Vagina (tissue), 2 donors: Measurements from ENCODE around the gene YDJC.

Source experiments
- CTCF ChIP-seq, 3 experiments: fragments of 450-650 bp in 2 of 3; fragments of 200-600 bp in 1 of 3; sonication (generic) in 1 of 3; IDR thresholded peaks; one replicate each; pipeline ENCODE4 v1.5.1; 2017 to 2019; ENCODE audit warnings: antibody characterized with exemption in 3 of 3, mild to moderate bottlenecking in 2 of 3, moderate library complexity in 2 of 3
- POLR2AphosphoS5 ChIP-seq, 2 donors: sonication (generic); formaldehyde crosslinking; IDR thresholded peaks; one replicate each; pipeline ENCODE4 v1.9.0; 2017; ENCODE audit warnings: antibody characterized with exemption in 2 of 2, mild to moderate bottlenecking in 2 of 2, low read depth in 1 of 2; ENCODE audit not compliant: insufficient read depth in 1 of 2

GRCh38 chr22:21635771-21636510 lies 6.1 kb upstream of the YDJC start:
- no peak for TF ChIP-seq CTCF (IDR thresholded peaks at IDR 0.05)
- TF ChIP-seq POLR2AphosphoS5 (IDR thresholded peaks at IDR 0.05; ENCODE audit: insufficient read depth in 1 of 2, low read depth in 1 of 2), result no peak
